Activated CD8-positive, alpha-beta T cell treated with anti-CD3 and anti-CD28 coated beads for 36 hours (primary cell): ENCODE results near the gene MIDN. TPM values are rescaled to one million over a fixed set of nuclear protein-coding genes. Genes with fewer than 3 reads are reported as not detected.

Experiments
- ATAC-seq: fragments of 200-7000 bp; cut with Tn5 transposase; one replicate; pipeline ENCODE4 v1.10.0; 2021; ENCODE audit warnings: mild to moderate bottlenecking, moderate library complexity
- CTCF ChIA-PET: fragments of 350-600 bp; sonication (Branson Sonifier 250); formaldehyde crosslinking; loops from one replicate; lab custom pipeline; 2021; ENCODE audit warnings: antibody characterized with exemption; lab: Charles Lee
- POLR2A ChIA-PET: fragments of 350-600 bp; sonication (Branson Sonifier 250); formaldehyde crosslinking; loops from one replicate; lab custom pipeline; 2021; ENCODE audit warnings: antibody characterized with exemption; lab: Charles Lee
- DNase-seq: peaks from one replicate; pipeline ENCODE4 v3.0.0-alpha.2; 2020
- H3K27ac Mint-ChIP-seq: one replicate; pipeline ENCODE4 v1.8.0; 2021; ENCODE audit warnings: mild to moderate bottlenecking, mixed read lengths
- H3K27me3 Mint-ChIP-seq: one replicate; pipeline ENCODE4 v1.8.0; 2021; ENCODE audit warnings: mixed read lengths
- H3K36me3 Mint-ChIP-seq: one replicate; pipeline ENCODE4 v1.8.0; 2021; ENCODE audit warnings: low read depth, mixed read lengths
- H3K4me1 Mint-ChIP-seq: one replicate; pipeline ENCODE4 v1.8.0; 2021; ENCODE audit warnings: low read depth, mixed read lengths
- H3K4me3 Mint-ChIP-seq: one replicate; pipeline ENCODE4 v1.8.0; 2021; ENCODE audit warnings: mild to moderate bottlenecking, moderate library complexity, mixed read lengths
- H3K9me3 Mint-ChIP-seq: one replicate; pipeline ENCODE4 v1.8.0; 2021; ENCODE audit warnings: mixed read lengths
- CTCF ChIP-seq: fragments of 200-600 bp; IDR thresholded peaks from one replicate; pipeline ENCODE4 v1.8.0; 2022; ENCODE audit warnings: antibody characterized with exemption, mild to moderate bottlenecking
- intact Hi-C: fragments of 100-400 bp; cut with micrococcal nuclease; formaldehyde crosslinking; loops from one replicate; pipeline ENCODE4 v1.10.0; 2022
- total RNA-seq, 2 experiments: library from RNA; stranded (reverse); gene quantifications; one replicate each; pipeline ENCODE4 v1.2.3, GENCODE V29; 2021

MIDN gene
- total RNA-seq, 2 experiments from 2014 or later = 41.1 to 43.9 TPM

DNA sequence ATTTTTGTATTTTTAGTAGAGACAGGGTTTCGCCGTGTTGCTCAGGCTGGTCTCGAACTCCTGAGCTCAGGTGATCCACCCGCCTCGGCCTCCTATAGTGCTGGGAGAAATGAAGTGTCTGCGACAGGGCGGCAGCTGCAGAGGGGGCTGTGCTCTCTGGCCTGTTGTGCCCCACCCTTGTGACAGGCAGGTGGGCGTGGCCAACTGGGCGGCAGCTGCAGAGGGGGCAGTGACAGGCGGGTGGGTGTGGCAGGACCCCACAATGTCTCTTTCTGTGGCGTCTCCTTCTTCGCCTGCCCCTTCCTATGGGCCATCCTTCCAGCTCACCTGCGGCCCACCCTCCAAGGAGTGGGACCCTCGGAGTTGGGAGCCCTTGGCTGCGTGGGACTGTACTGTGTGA lies 31.0 kb upstream of the MIDN start:
- peaks cover 7% of the 10 kb centered on the region for H3K36me3 Mint-ChIP-seq
- H3K4me1 Mint-ChIP-seq = peaks cover 17% of the 10 kb centered on the region
- ChIA-PET POLR2A (no interaction called here), CTCF (interaction anchor here (0.9 to 2.5 kb wide), 3 partner anchors 23 to 104 kb away, joined by 3 to 7 read pairs (median 4); partner anchors contain the start of gene ATP5F1D)
- H3K4me3 Mint-ChIP-seq = no peak overlapping the region
- intact Hi-C loops = no loop called here
- DNase-seq (no peak), ATAC-seq (no peak)
- no peak for TF ChIP-seq CTCF
- no peaks in the 10 kb centered on the region for H3K9me3 Mint-ChIP-seq
- H3K27me3 Mint-ChIP-seq = no peaks in the 10 kb centered on the region
- H3K27ac Mint-ChIP-seq = no peak overlapping the region

GRCh38 chr19:1218751-1219567 lies 29.4 kb upstream of the MIDN start:
- no peak overlapping the region for H3K4me3 Mint-ChIP-seq
- ChIA-PET CTCF (interaction anchor here (1.2 to 2.5 kb wide), 2 partner anchors 22 to 26 kb away, joined by 3 to 7 read pairs; partner anchors contain the start of gene ATP5F1D), POLR2A (no interaction called here)
- H3K36me3 Mint-ChIP-seq = no peaks in the 10 kb centered on the region
- H3K27ac Mint-ChIP-seq = no peak overlapping the region
- ATAC-seq (no peak), DNase-seq (no peak)
- TF ChIP-seq CTCF = no peak
- peaks cover 7% of the 10 kb centered on the region for H3K4me1 Mint-ChIP-seq
- intact Hi-C loops = no loop called here
- H3K27me3 Mint-ChIP-seq = no peaks in the 10 kb centered on the region
- H3K9me3 Mint-ChIP-seq = no peaks in the 10 kb centered on the region

GRCh38 chr19:1219786-1220476 lies 28.5 kb upstream of the MIDN start:
- H3K27ac Mint-ChIP-seq = no peak overlapping the region
- no peaks in the 10 kb centered on the region for H3K36me3 Mint-ChIP-seq
- H3K9me3 Mint-ChIP-seq = no peaks in the 10 kb centered on the region
- no peaks in the 10 kb centered on the region for H3K27me3 Mint-ChIP-seq
- no peak for DNase-seq
- ChIA-PET POLR2A (no interaction called here), CTCF (no interaction called here)
- intact Hi-C loops = no loop called here
- no peak for ATAC-seq
- H3K4me3 Mint-ChIP-seq = no peak overlapping the region
- no peak for TF ChIP-seq CTCF
- peaks cover 3% of the 10 kb centered on the region for H3K4me1 Mint-ChIP-seq

- DNase-seq (no peak), ATAC-seq (no peak)
- ChIA-PET CTCF (interaction anchor here (0.9 kb wide), 1 partner anchor 24 kb away, joined by 3 read pairs; no protein-coding TSS in a partner anchor), POLR2A (interaction anchor here (1.0 kb wide), 2 partner anchors 11 to 16 kb away, joined by 3 to 4 read pairs; no protein-coding TSS in a partner anchor)
- Mint-ChIP-seq H3K36me3 (no peaks in the 10 kb centered on the region), H3K27me3 (no peaks in the 10 kb centered on the region), H3K9me3 (no peaks in the 10 kb centered on the region), H3K27ac (no peak overlapping the region), H3K4me1 (peaks cover 3% of the 10 kb centered on the region), H3K4me3 (no peak overlapping the region)
- no peak for TF ChIP-seq CTCF
- intact Hi-C loops = no loop called here
These were observed 27.9 kb upstream of the MIDN start for GRCh38 chr19:1220477-1220930.
